HepG2 (cell line): ENCODE data around the gene SEPTIN10. TPM values are rescaled to one million over a fixed set of nuclear protein-coding genes. Genes with fewer than 3 reads are reported as not detected.

Experiments
- CEBPG ChIP-seq: IDR thresholded peaks from 2 replicates; pipeline ENCODE4 v1.6.1; 2016
- CREB1 ChIP-seq, 2 experiments: fragments of 450-650 bp in 1 of 2; IDR thresholded peaks; 2 replicates each; pipeline ENCODE4 v1.6.1; 2016 to 2017; ENCODE audit warnings: control low read depth in 1 of 2, mild to moderate bottlenecking in 1 of 2, missing compliant biosample characterization in 1 of 2, missing genetic modification characterization in 1 of 2
- CREM ChIP-seq, 2 experiments: sonication (generic) in 1 of 2; formaldehyde crosslinking in 1 of 2; IDR thresholded peaks; 2 replicates each; pipeline versions ENCODE4 v1.4.0 to v1.6.1; 2016 to 2020; ENCODE audit warnings: antibody characterized with exemption in 1 of 2, mild to moderate bottlenecking in 1 of 2, missing genetic modification reagents in 1 of 2
- FOXK2 ChIP-seq: fragments of 450-650 bp; IDR thresholded peaks from 2 replicates; pipeline ENCODE4 v1.6.1; 2016
- KAT7 ChIP-seq: IDR thresholded peaks from 2 replicates; pipeline ENCODE4 v1.6.1; 2018; ENCODE audit warnings: borderline replicate concordance, missing compliant biosample characterization
- KMT2A ChIP-seq: sonication (generic); formaldehyde crosslinking; IDR thresholded peaks from 2 replicates; pipeline ENCODE4 v1.4.0; 2020; ENCODE audit warnings: missing genetic modification reagents
- MYPOP ChIP-seq: sonication (generic); formaldehyde crosslinking; IDR thresholded peaks from 2 replicates; pipeline ENCODE4 v1.8.1; 2023; ENCODE audit warnings: mild to moderate bottlenecking, moderate library complexity, missing genetic modification reagents
- NFIB ChIP-seq: sonication (generic); formaldehyde crosslinking; IDR thresholded peaks from 2 replicates; pipeline ENCODE4 v1.9.0; 2021; ENCODE audit warnings: missing genetic modification reagents, mild to moderate bottlenecking, borderline replicate concordance
- POLR2G ChIP-seq: fragments of 200-400 bp; formaldehyde crosslinking; IDR thresholded peaks from 2 replicates; pipeline ENCODE4 v1.6.1; 2018; ENCODE audit warnings: mild to moderate bottlenecking, low read depth, low read length, moderate library complexity
- SALL1 ChIP-seq: sonication (generic); formaldehyde crosslinking; IDR thresholded peaks from 2 replicates; pipeline ENCODE4 v1.8.0; 2022; ENCODE audit warnings: mild to moderate bottlenecking, missing genetic modification reagents
- SALL2 ChIP-seq: sonication (generic); formaldehyde crosslinking; IDR thresholded peaks from 2 replicates; pipeline ENCODE4 v1.8.1; 2023; ENCODE audit warnings: mild to moderate bottlenecking, missing genetic modification reagents, inconsistent platforms
- SNRNP70 ChIP-seq: fragments of 200-400 bp; formaldehyde crosslinking; IDR thresholded peaks from 2 replicates; pipeline ENCODE4 v1.6.1; 2017; ENCODE audit warnings: mild to moderate bottlenecking, low read depth, low read length, moderate library complexity
- SRSF9 ChIP-seq: fragments of 200-400 bp; formaldehyde crosslinking; IDR thresholded peaks from 2 replicates; pipeline ENCODE4 v1.6.1; 2018; ENCODE audit warnings: borderline replicate concordance, mild to moderate bottlenecking, low read depth, low read length; ENCODE audit not compliant: insufficient read depth, poor library complexity, severe bottlenecking
- SRY ChIP-seq: sonication (generic); formaldehyde crosslinking; IDR thresholded peaks from 2 replicates; pipeline ENCODE4 v1.8.0; 2022; ENCODE audit warnings: mild to moderate bottlenecking, missing genetic modification reagents
- ZFP90 ChIP-seq: sonication (generic); formaldehyde crosslinking; IDR thresholded peaks from 2 replicates; pipeline ENCODE4 v1.8.0; 2022; ENCODE audit warnings: missing genetic modification reagents, mild to moderate bottlenecking, inconsistent platforms, borderline replicate concordance
- ZMYM4 ChIP-seq: sonication (generic); formaldehyde crosslinking; IDR thresholded peaks from 2 replicates; pipeline ENCODE4 v1.8.1; 2023; ENCODE audit warnings: mild to moderate bottlenecking, missing genetic modification reagents
- ZNF501 ChIP-seq: sonication (generic); formaldehyde crosslinking; IDR thresholded peaks from 2 replicates; pipeline ENCODE4 v1.5.1; 2020; ENCODE audit warnings: mild to moderate bottlenecking, moderate library complexity, missing genetic modification reagents
- ZNF883 ChIP-seq: sonication (generic); formaldehyde crosslinking; IDR thresholded peaks from 2 replicates; pipeline ENCODE4 v1.5.1; 2020; ENCODE audit warnings: mild to moderate bottlenecking, missing genetic modification reagents; ENCODE audit errors: not compliant biosample characterization
- polyA plus RNA-seq, 8 experiments: library from polyadenylated mRNA; depleted of rRNA in 3 of 8; stranded (reverse) in 7 of 8; unstranded in 1 of 8; fragments of >200 nt; fragmentation: Illumina TruSeq in 4 of 8; extraction: Trizol in 4 of 8; gene quantifications; 2 replicates each; pipeline versions ENCODE4 v1.2.1 to v1.2.3, GENCODE V29; 2011 to 2016; ENCODE audit warnings: low read depth in 4 of 8, missing spikeins in 1 of 8, mixed read lengths in 1 of 8; ENCODE audit not compliant: insufficient read depth in 1 of 8
- total RNA-seq, 5 experiments: library from RNA; depleted of rRNA; stranded (reverse); fragments of >200 nt; fragmentation: Illumina TruSeq; extraction: Trizol; gene quantifications; 2 replicates each; pipeline ENCODE4 v1.2.3, GENCODE V29; 2016; ENCODE audit warnings: low read depth in 1 of 5
- TF ChIP-seq, protein P1 (sequence below): sonication (generic); formaldehyde crosslinking; IDR thresholded peaks from 2 replicates; pipeline ENCODE4 v1.4.0; 2020; ENCODE audit warnings: missing genetic modification reagents, borderline replicate concordance
- TF ChIP-seq, protein P2 (sequence below): sonication (generic); formaldehyde crosslinking; IDR thresholded peaks from 2 replicates; pipeline ENCODE4 v1.4.0; 2020; ENCODE audit warnings: mild to moderate bottlenecking, low read depth, missing genetic modification reagents

SEPTIN10 gene
- total and polyA plus RNA-seq, 2 of the 13 experiments (the other 11 are each of a cell fraction or from before 2014, with no cell fraction given), result 45.8 to 67.5 TPM

- TF ChIP-seq SRY (CRISPR knock-in tag) (no peak), ZNF501 (0 out of 2 replicates have a peak, but pooled peaks have one; percentile 36), POLR2G (no peak), MYPOP (CRISPR knock-in tag) (no peak), ZFP90 (CRISPR knock-in tag) (peak; percentile 29; the same call in 1 of the 2 replicates), ZMYM4 (CRISPR knock-in tag) (no peak), KAT7 (CRISPR knock-in tag) (no peak), CREM (IDR thresholded peaks at IDR 0.05) (no peak; the same call in 1 of the 2 replicates), CREM (CRISPR knock-in tag; IDR thresholded peaks at IDR 0.05) (no peak), NFIB (CRISPR knock-in tag) (no peak), KMT2A (no peak), CREB1 (IDR thresholded peaks at IDR 0.05) (peak; percentile 21; the same call in 1 of the 2 replicates), CREB1 (CRISPR knock-in tag; IDR thresholded peaks at IDR 0.05) (peak; percentile 49; the same call in 1 of the 2 replicates), SRSF9 (no peak), ZNF883 (CRISPR knock-in tag) (no peak), SALL1 (peak; percentile 68), FOXK2 (no peak), SALL2 (CRISPR knock-in tag) (no peak), SNRNP70 (no peak), CEBPG (CRISPR knock-in tag) (peak; percentile 95)
- TF ChIP-seq, protein P1, sequence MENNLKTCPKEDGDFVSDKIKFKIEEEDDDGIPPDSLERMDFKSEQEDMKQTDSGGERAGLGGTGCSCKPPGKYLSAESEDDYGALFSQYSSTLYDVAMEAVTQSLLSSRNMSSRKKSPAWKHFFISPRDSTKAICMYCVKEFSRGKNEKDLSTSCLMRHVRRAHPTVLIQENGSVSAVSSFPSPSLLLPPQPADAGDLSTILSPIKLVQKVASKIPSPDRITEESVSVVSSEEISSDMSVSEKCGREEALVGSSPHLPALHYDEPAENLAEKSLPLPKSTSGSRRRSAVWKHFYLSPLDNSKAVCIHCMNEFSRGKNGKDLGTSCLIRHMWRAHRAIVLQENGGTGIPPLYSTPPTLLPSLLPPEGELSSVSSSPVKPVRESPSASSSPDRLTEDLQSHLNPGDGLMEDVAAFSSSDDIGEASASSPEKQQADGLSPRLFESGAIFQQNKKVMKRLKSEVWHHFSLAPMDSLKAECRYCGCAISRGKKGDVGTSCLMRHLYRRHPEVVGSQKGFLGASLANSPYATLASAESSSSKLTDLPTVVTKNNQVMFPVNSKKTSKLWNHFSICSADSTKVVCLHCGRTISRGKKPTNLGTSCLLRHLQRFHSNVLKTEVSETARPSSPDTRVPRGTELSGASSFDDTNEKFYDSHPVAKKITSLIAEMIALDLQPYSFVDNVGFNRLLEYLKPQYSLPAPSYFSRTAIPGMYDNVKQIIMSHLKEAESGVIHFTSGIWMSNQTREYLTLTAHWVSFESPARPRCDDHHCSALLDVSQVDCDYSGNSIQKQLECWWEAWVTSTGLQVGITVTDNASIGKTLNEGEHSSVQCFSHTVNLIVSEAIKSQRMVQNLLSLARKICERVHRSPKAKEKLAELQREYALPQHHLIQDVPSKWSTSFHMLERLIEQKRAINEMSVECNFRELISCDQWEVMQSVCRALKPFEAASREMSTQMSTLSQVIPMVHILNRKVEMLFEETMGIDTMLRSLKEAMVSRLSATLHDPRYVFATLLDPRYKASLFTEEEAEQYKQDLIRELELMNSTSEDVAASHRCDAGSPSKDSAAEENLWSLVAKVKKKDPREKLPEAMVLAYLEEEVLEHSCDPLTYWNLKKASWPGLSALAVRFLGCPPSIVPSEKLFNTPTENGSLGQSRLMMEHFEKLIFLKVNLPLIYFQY (CRISPR knock-in tag), result no peak
- TF ChIP-seq, protein P2, sequence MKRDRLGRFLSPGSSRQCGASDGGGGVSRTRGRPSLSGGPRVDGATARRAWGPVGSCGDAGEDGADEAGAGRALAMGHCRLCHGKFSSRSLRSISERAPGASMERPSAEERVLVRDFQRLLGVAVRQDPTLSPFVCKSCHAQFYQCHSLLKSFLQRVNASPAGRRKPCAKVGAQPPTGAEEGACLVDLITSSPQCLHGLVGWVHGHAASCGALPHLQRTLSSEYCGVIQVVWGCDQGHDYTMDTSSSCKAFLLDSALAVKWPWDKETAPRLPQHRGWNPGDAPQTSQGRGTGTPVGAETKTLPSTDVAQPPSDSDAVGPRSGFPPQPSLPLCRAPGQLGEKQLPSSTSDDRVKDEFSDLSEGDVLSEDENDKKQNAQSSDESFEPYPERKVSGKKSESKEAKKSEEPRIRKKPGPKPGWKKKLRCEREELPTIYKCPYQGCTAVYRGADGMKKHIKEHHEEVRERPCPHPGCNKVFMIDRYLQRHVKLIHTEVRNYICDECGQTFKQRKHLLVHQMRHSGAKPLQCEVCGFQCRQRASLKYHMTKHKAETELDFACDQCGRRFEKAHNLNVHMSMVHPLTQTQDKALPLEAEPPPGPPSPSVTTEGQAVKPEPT, result no peak
Observed at GRCh38 chr2:109637749-109638570, 24.2 kb upstream of the SEPTIN10 start (continued).
